Prostate gland (tissue), 2 donors: ENCODE results near the gene PNLDC1. TPM values are rescaled to one million over a fixed set of nuclear protein-coding genes. Genes with fewer than 3 reads are reported as not detected.
A peak's percentile ranks its signal among the peaks of the same experiment; 100 is the strongest.
"Not testable (repeated sequence)": the region's sequence is repeated elsewhere in the genome, so short reads cannot be mapped to it uniquely, and the experiment has no call there.

Experiments used
- DNase-seq: peaks from one replicate; pipeline ENCODE4 v3.0.0-alpha.2; 2019; ENCODE audit warnings: low spot score
- H3K27ac ChIP-seq, 2 donors: fragments of 200-600 bp; sonication (generic); 2 replicates each; pipeline ENCODE4 v1.5.1; 2017 to 2019
- H3K27me3 ChIP-seq: fragments of 200-600 bp; sonication (generic); replicated peaks from 2 replicates; pipeline ENCODE4 v1.5.1; 2019; ENCODE audit not compliant: insufficient read depth
- H3K36me3 ChIP-seq, 2 donors: fragments of 200-600 bp; sonication (generic); 1 replicate in 1 of 2; 2 replicates in 1 of 2; pipeline versions ENCODE4 v1.5.1 to v1.8.1; 2017 to 2019
- H3K4me1 ChIP-seq: fragments of 200-600 bp; sonication (generic); replicated peaks from 2 replicates; pipeline ENCODE4 v1.5.1; 2019
- H3K4me3 ChIP-seq, 2 donors: fragments of 200-600 bp; sonication (generic); 2 replicates each; pipeline ENCODE4 v1.5.1; 2017 to 2019
- H3K9me3 ChIP-seq: fragments of 200-600 bp; sonication (generic); 2 replicates; pipeline ENCODE4 v1.5.1; 2017
- POLR2A ChIP-seq: fragments of 450-650 bp; IDR thresholded peaks from one replicate; pipeline ENCODE4 v1.6.1; 2016; ENCODE audit warnings: antibody characterized with exemption, mild to moderate bottlenecking
- POLR2AphosphoS5 ChIP-seq: sonication (generic); formaldehyde crosslinking; IDR thresholded peaks from one replicate; pipeline ENCODE4 v1.6.1; 2017; ENCODE audit warnings: antibody characterized with exemption
- WGBS: methylation state at CpG from one replicate; pipeline ENCODE4 v1.1.5; 2018; 5-methylcytosine and 5-hydroxymethylcytosine counted together
- intact Hi-C: fragments of 100-400 bp; cut with DNase I; formaldehyde crosslinking; loops from one replicate; pipeline ENCODE4 v1.14.2; 2022
- total RNA-seq, 2 donors: library from RNA; depleted of rRNA; stranded (reverse); fragments of >200 nt; gene quantifications; one replicate each; pipeline ENCODE4 v1.1.0, GENCODE V29; 2016
- TF ChIP-seq, protein P1 (sequence below), 4 experiments: fragments of 200-600 bp in 2 of 4; fragments of 450-650 bp in 2 of 4; sonication (generic) in 2 of 4; IDR thresholded peaks; 1 replicate in 3 of 4; 2 replicates in 1 of 4; pipeline ENCODE4 v1.5.1; 2016 to 2019; ENCODE audit warnings: antibody characterized with exemption in 4 of 4, mild to moderate bottlenecking in 2 of 4, moderate library complexity in 2 of 4

Gene PNLDC1
- total RNA-seq, 2 donors from 2014 or later, result 5.6 TPM; not detected in 1

DNA sequence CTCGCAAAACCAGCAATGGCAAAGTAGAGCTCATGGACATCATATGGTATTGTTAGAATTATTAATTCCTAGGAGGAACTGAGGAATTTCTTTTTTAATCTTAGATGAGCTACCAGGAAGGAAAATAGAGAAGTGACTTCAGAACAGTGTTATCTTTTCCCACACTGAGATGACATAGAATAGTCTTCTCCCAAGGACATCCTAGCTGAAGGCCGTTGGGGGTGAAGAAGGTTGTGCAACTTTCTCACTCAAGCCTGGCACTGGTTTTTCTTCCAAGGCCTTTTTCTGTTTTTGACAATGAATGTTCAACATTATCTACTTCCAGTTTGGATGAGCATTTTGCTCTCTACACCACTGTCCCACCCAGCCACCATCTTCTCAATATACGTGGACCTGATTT, 54.9 kb downstream of the PNLDC1 start:
- Histone ChIP-seq H3K4me1 (no peaks in the 10 kb centered on the region), H3K4me3 (no peak overlapping the region), H3K27me3 (no peaks in the 10 kb centered on the region), H3K36me3 (no peaks in the 10 kb centered on the region), H3K27ac (no peak overlapping the region), H3K9me3 (no peaks in the 10 kb centered on the region)
- 89% methylated on average over 3 of the region's 3 CpGs for WGBS
- DNase-seq, result no peak
- intact Hi-C loops, result no loop called here
- no peak for TF ChIP-seq POLR2AphosphoS5
- no peak for TF ChIP-seq POLR2A
- TF ChIP-seq, protein P1, sequence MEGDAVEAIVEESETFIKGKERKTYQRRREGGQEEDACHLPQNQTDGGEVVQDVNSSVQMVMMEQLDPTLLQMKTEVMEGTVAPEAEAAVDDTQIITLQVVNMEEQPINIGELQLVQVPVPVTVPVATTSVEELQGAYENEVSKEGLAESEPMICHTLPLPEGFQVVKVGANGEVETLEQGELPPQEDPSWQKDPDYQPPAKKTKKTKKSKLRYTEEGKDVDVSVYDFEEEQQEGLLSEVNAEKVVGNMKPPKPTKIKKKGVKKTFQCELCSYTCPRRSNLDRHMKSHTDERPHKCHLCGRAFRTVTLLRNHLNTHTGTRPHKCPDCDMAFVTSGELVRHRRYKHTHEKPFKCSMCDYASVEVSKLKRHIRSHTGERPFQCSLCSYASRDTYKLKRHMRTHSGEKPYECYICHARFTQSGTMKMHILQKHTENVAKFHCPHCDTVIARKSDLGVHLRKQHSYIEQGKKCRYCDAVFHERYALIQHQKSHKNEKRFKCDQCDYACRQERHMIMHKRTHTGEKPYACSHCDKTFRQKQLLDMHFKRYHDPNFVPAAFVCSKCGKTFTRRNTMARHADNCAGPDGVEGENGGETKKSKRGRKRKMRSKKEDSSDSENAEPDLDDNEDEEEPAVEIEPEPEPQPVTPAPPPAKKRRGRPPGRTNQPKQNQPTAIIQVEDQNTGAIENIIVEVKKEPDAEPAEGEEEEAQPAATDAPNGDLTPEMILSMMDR (IDR thresholded peaks at IDR 0.05), result no peak

DNA sequence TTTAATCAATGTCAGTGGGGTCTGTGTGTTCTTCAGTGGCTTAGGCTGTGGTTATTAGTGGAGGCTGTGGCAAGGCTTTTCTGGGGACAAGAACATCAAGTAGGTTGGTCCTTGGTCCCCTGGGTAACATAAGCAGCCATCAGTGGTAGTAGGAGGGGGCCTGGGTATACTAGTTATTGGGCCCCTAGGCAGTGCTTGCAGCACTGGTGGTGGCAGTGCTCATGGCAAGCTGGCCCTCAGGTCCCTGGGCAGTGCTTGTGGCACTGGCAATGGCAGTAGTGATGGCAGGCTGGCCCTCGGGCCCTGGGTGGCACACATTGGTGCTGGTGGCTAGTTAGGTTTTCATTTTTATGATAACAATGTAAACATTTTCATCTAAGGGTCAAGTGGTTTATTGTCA, 58.2 kb downstream of the PNLDC1 start:
- intact Hi-C loops, result no loop called here

DNA sequence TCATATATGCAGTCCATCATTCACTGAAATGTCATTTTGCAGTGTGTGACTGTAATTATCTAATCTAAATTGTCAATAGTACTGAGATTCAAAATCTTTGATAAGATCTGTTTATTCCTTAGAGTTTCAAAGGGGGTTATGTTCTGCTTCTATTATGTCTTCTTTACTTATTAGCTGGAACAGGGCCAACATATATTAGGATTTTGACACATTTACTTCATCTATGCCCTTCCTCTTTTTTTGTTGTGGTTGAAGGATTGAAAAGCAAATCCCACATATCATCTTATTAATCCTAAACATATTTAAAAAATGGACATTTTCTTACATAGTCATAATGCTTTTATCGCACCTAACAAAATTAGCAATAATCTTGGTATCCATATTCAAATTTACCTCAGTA, 60.4 kb downstream of the PNLDC1 start:
- TF ChIP-seq, protein P1 (IDR thresholded peaks at IDR 0.05), result no peak
- TF ChIP-seq POLR2AphosphoS5 (no peak), POLR2A (no peak)
- no peak overlapping the region for H3K27ac ChIP-seq
- no peaks in the 10 kb centered on the region for H3K27me3 ChIP-seq
- no peaks in the 10 kb centered on the region for H3K4me1 ChIP-seq
- no peaks in the 10 kb centered on the region for H3K9me3 ChIP-seq
- 93% methylated on average over 1 of the region's 1 CpG for WGBS
- intact Hi-C loops, result loop anchor here (5.0 kb wide), 1 partner anchor 597 kb away; no protein-coding TSS in a partner anchor
- H3K4me3 ChIP-seq, result no peak overlapping the region
- DNase-seq, result no peak
- H3K36me3 ChIP-seq, result no peaks in the 10 kb centered on the region

More for the DNA sequence above, 58.2 kb downstream of the PNLDC1 start:
- no peak for DNase-seq
- Histone ChIP-seq H3K36me3 (no peaks in the 10 kb centered on the region), H3K4me3 (no peak overlapping the region), H3K9me3 (no peaks in the 10 kb centered on the region), H3K27ac (no peak overlapping the region), H3K4me1 (no peaks in the 10 kb centered on the region), H3K27me3 (no peaks in the 10 kb centered on the region)
- WGBS, result 100% methylated on average over 1 of the region's 1 CpG
- TF ChIP-seq, protein P1 (IDR thresholded peaks at IDR 0.05), result no peak
- TF ChIP-seq POLR2AphosphoS5 (no peak), POLR2A (no peak)

DNA sequence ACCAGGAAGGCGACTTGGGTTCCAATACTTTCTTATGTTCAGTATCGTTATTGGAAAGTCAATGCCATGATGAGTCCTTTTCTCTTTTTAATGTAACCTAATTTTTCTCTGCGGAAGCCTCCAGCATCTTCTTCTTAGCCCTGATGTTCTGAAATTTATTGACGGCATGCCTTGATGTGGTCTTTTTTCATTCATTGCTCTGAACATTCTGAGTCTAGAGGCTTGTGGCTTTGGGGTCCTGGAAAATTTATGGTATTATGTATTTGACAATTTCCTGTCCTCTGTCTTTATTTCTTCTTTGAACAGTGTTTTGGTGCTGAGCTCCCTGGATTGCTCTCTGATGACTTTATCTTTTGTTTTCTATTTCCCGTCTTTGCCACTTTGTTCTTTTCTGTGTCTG, 62.0 kb downstream of the PNLDC1 start:
- TF ChIP-seq POLR2A (no peak), POLR2AphosphoS5 (no peak)
- TF ChIP-seq, protein P1 (IDR thresholded peaks at IDR 0.05), result no peak
- H3K36me3 ChIP-seq, result no peaks in the 10 kb centered on the region
- no peaks in the 10 kb centered on the region for H3K27me3 ChIP-seq
- H3K4me3 ChIP-seq, result no peak overlapping the region
- no peaks in the 10 kb centered on the region for H3K4me1 ChIP-seq
- DNase-seq, result no peak
- no peak overlapping the region for H3K27ac ChIP-seq
- WGBS, result 80% methylated on average over 5 of the region's 5 CpGs
- intact Hi-C loops, result loop anchor here (2.0 to 5.0 kb wide), 2 partner anchors 81 to 595 kb away; no protein-coding TSS in a partner anchor
- no peaks in the 10 kb centered on the region for H3K9me3 ChIP-seq

DNA sequence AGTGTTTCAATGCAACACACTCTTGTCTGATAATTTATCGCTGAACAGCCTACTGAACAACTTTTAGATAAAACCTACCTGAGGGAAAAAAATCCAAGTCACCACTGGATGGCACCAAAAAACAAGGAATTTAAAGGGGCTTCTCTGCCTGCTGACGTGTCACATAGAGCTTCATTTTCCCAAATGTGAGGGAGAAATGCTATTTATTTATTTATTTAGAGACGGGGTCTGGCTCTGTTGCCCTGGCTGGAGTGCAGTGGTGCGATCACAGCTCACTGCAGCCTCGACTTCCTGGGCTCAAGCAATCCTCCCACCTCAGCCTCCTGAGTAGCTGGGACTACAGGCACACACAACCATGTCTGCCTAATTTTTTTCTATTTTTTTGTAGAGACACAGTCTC, 63.3 kb downstream of the PNLDC1 start:
- H3K27me3 ChIP-seq, H3K4me3 ChIP-seq, H3K9me3 ChIP-seq, H3K27ac ChIP-seq, H3K4me1 ChIP-seq, H3K36me3 ChIP-seq: not testable (repeated sequence)
- peak; percentile 52 for DNase-seq
- 15% methylated on average over 5 of the region's 5 CpGs for WGBS
- intact Hi-C loops, result loop anchor here (2.0 to 5.0 kb wide), 2 partner anchors 79 to 594 kb away; no protein-coding TSS in a partner anchor
- TF ChIP-seq, protein P1 (IDR thresholded peaks at IDR 0.05), result peak in 3 of 4 experiments; percentile 21 to 68 (median 58)
